Middle frontal gyrus (tissue), 1 donor: Measurements from ENCODE around the gene APELA.
"Not testable (repeated sequence)": the region's sequence is repeated elsewhere in the genome, so short reads cannot be mapped to it uniquely, and the experiment has no call there.

ENCODE experiments used
- DNase-seq: peaks from one replicate; pipeline ENCODE4 v3.0.0-alpha.2; 2015; ENCODE audit warnings: low spot score; ENCODE audit errors: extremely low spot score

APELA gene

DNA sequence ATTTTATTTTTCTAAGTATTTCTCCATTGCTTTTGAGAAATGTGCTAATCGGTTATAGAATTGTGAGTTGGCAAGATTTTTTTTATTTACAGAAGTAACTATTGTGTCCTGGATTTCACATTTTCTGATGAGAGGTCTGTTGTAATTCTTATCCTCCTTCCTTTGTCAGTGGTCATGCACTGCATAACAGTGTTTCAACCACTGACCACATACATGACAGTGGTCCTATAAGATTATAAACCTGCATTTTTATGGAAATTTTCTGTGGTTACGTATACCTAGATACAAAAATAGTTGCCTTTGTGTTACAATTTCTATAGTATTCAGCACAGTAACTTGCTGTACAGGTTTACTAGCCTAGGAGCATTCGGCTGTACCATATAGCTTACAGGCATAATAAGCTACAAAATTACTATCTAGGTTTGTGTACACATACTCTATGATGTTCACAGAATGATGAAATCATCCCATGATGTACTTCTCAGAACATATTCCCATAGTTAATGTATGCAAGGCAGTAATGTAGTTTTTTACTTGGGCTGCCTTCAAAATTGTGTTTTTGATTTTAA, 47.8 kb downstream of the APELA start:
- no peak for DNase-seq

DNA sequence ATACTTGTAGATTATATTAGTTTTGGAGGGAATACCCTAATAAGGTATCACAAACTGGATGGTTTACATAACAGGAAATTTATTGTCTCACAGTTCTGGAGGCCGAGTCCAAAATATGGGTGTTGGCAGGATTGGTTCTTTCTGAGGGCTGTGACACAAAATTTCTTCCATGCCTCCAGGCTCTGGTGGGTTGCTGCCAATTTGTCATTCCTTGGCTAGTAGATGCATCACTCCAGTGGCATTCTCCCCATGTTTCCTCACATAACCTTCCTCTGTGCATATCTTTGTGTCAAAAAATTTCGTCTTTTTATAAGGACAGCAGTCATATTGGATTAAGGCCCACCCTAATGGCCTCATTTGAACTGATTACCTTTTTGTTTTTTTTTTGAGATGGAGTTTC, 49.3 kb downstream of the APELA start:
- no peak for DNase-seq

GRCh38 chr4:164927101-164927500, 50.1 kb downstream of the APELA start:
- not testable (repeated sequence) for DNase-seq

DNA sequence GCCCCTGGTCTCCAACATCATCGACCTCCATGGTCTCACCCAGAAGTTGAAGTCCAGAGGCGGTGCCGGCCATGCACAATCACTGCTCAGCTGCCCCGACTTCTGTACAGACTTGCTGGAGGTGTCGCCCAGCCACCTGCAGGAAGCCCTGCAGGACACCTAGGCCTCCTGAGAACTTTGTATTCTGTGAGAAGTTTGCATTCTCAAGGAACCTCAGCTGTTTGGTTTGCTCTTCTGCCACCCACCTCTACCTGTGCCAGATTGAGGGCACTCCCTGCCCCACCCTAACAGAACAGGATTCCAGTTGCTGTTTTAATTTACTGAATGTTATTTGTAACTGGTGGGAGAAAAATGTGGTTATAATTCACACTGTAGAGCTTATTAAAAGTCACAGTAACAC, 53.7 kb downstream of the APELA start:
- no peak for DNase-seq

DNA sequence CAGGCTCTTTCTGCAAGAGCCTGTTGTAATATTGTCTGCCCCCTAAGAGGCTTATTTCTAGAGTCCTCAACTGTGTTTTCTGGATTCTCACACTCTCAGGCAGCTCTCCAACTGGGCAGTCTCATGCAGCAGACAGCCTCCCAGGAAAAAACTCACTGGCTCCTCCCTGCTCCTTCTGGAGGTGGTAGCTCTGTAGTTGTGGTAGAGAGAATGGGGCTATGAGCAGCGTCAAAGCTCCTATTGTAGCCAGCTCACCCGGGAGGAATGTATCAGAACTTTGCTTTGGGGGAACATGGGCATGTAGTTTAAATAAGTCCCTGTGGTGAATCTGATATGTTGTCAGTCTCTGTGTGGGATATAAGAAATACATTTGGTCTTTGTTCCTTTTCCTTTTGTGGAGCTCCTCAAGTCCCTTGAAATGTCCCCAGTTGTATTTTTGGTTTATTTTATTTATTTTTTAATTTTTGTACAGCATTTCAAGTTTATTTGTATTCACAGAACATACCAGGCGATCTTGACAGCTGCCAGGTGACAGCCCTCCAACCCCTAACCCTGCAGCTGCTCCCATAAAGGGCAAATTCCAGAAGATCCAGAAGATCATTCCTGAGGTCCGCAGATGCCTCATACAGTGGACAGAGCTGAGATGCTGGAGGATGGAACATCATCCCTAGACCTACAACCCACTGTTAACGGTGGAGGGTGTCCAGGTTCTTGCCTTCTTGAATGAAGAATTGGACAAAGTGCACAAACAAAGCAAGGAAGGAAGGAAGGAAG, 54.8 kb downstream of the APELA start:
- DNase-seq, result no peak

GRCh38 chr4:164933244-164933643, 56.3 kb downstream of the APELA start:
- no peak for DNase-seq

- DNase-seq, result no peak
Measured at GRCh38 chr4:164935363-164935762, 58.4 kb downstream of the APELA start.

GRCh38 chr4:164935865-164936606, 59.1 kb downstream of the APELA start:
- not testable (repeated sequence) for DNase-seq

- no peak for DNase-seq
Measured at GRCh38 chr4:164937576-164938270, 60.7 kb downstream of the APELA start.

DNA sequence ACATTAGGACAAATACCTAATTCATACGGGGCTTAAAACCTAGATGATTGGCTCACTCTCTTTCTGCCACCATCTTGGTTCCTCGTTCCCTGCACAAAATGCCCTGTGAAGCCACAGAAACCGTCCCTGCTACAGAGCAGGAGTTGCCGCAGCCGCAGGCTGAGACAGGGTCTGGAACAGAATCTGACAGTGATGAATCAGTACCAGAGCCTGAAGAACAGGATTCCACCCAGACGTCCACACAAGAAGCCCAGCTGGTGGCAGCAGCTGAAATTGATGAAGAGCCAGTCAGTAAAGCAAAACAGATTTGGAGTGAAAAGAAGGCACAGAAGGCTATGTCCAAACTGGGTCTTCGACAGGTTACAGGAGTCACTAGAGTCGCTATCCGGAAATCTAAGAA, 66.2 kb downstream of the APELA start:
- DNase-seq, result no peak

DNA sequence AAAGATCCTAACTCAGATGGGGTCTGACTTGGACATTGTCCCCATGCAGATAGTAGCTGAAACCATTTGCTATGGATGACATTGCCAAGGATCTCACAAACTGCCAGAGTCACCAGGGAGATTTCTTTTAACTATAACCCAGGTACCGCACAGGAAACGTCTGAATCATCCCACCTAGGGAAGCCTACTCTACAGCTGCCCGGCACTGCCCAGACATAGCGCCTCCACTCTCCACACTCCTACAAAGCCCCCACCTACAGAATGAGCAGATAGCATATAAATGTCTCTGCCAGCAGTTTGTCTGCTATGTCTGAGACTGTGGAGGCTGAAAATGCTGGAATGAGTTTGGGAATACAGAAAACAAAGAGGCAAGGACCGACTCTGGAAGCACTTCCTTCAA, 68.2 kb downstream of the APELA start:
- no peak for DNase-seq

DNA sequence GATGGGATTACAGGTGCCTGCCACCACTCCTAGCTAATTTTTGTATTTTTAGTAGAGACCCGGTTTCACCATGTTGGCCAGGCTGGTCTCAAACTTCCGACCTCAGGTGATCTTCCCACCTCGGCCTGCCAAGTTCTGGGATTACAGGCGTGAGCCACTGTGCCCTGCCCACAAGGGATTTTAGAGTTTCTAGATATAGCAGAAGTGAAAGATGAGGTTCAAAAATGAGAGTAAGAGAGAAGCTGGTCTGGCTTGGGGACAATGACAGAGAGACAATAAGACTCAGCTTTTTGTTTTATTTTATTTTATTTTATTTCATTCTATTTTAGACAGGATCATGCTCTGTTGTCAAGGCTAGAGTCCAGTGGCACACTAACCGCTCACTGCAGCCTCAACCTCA, 69.8 kb downstream of the APELA start:
- DNase-seq, result no peak
